GM12872 (cell line): ENCODE measurements around the gene PPP1R16B.
A peak's percentile ranks its signal among the peaks of the same experiment; 100 is the strongest.

ENCODE experiments used
- CTCF ChIP-seq: IDR thresholded peaks from 3 replicates; pipeline ENCODE4 v1.5.1; 2011; ENCODE audit warnings: low read depth, mild to moderate bottlenecking, low read length, moderate library complexity; ENCODE audit not compliant: insufficient read depth

PPP1R16B gene

GRCh38 chr20:38937978-38938473 is 132.5 kb downstream of the PPP1R16B start:
- no peak for TF ChIP-seq CTCF

- TF ChIP-seq CTCF = no peak
These were observed 134.2 kb downstream of the PPP1R16B start for GRCh38 chr20:38939686-38940085.

- TF ChIP-seq CTCF = no peak
These were observed 135.1 kb downstream of the PPP1R16B start for GRCh38 chr20:38940644-38941043.

- TF ChIP-seq CTCF = peak; percentile 23; the same call in 1 of the 3 replicates
These were observed 136.4 kb downstream of the PPP1R16B start for GRCh38 chr20:38941726-38942389.

- no peak for TF ChIP-seq CTCF
These were observed 139.5 kb downstream of the PPP1R16B start for GRCh38 chr20:38945012-38945411.

GRCh38 chr20:38946836-38947235 is 141.3 kb downstream of the PPP1R16B start:
- no peak for TF ChIP-seq CTCF

- TF ChIP-seq CTCF = no peak
These were observed 142.4 kb downstream of the PPP1R16B start for GRCh38 chr20:38947931-38948362.
